Measurements from ENCODE around the gene RPS6KA5.
"Not testable (repeated sequence)": the region's sequence is repeated elsewhere in the genome, so short reads cannot be mapped to it uniquely, and the experiment has no call there.

Gene RPS6KA5

DNA sequence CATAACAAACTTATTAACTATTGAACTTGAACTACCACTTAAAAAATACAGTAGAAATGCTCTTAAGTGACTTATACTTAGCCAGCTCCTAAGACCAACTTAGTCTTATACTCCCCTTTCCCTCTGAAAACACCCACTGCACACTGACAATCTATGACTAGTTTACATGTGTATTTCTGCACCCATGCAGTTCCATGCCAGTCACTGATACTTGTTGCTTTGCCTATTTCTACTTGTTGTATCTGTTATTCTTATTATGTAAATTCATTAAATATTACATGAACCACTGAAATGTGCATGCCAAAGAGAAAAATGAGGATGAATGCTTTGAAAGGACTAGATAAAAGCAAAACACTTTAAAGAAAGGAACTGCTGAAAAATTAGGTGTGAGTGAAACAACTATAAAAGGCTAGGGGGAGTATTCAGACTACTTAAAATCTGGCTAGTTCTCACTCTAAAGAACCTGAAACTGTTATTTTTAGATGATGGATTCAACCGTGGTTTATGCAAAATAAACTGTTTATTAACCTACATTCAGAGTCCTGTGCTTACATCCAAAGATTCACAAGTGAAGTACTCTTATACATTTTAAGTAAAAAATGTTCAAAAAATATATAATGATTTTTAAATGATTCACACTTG lies 74.7 kb downstream of the RPS6KA5 start:
- DNase-seq (ENCODE audit: low read depth) = no peak

- DNase-seq (ENCODE audit: low read depth) = no peak
Measured at GRCh38 chr14:90983560-90983959, 76.9 kb downstream of the RPS6KA5 start.

DNA sequence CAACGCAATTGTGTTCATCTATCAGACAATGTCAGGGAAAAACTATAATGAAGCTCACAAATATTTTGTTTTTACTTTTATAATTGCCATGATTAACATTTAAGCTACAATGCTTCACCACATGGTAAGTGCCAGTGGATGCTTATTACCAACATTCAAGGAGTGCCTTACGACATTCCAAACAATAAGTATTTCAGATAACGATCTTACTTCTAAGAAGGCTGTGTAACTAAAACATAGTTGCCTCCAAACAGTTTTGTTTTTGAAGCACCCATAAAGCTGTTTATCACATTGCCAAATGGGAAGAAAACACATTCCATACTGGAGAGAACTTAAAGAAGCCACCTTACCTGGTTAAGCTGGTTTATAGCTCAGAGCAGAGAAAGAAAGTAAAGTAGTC lies 78.8 kb downstream of the RPS6KA5 start:
- no peak for DNase-seq (ENCODE audit: low read depth)

DNA sequence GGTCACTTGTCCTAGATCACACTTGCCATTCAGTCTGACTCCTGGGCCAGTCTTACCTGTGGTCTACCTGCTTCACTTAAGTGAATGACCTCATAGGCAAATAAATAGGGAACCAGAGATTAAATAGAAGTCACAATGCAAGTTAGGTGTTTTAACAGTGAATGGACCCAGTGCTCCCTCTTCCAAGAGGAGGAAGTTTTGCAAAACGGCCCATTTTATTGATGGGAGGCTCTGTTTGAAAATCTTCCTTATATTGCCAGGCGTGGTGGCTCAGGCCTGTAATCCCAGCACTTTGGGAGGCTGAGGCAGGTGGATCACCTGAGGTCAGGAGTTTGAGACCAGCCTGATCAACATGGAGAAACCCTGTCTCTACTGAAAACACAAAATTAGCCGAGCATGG lies 79.8 kb downstream of the RPS6KA5 start:
- DNase-seq (ENCODE audit: low read depth) = not testable (repeated sequence)

- DNase-seq (ENCODE audit: low read depth) = no peak
Measured at GRCh38 chr14:90979515-90979914, 80.9 kb downstream of the RPS6KA5 start.

DNA sequence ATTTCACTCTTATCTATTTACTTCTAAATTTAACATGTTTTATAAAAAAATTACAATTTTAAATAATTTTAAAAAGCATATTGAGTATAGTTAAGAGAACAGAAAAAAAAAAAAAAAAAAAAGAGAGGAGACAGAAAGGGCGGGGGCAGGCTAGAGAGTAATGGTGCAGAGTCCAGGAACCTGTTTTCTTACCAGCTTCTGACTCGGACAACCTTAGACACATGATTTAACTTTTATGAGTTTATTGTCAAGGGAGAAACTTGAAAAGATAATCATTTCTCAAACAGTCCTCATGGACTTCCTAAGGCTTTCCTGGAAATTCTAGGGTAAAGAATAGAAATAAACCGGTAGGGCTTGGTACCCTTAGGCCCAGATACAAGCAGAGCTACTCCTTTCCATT lies 84.3 kb downstream of the RPS6KA5 start:
- no peak for DNase-seq (ENCODE audit: low read depth)

DNA sequence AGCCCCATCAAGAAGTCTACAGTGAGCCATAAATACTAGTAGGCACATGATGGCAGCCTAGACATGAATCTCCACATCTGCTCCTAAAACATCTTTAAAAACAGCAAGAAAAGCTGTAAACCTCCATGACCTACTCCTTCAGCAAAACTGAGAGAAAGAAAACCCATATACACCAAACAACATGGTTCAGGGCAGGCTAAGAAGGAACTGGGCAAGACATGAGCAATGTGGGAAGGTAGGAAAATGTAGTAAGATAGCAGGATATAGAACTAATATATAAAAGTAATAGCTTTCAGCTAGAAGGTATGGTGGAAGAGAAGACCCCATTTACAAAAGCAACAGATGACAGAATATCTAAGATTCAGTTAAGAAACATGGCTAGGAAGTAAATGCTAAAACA lies 88.8 kb downstream of the RPS6KA5 start:
- DNase-seq (ENCODE audit: low read depth) = no peak

GRCh38 chr14:90970167-90970600 lies 90.3 kb downstream of the RPS6KA5 start:
- no peak for DNase-seq (ENCODE audit: low read depth)

- DNase-seq (ENCODE audit: low read depth) = no peak
Measured at GRCh38 chr14:90969531-90970166, 90.8 kb downstream of the RPS6KA5 start.

DNA sequence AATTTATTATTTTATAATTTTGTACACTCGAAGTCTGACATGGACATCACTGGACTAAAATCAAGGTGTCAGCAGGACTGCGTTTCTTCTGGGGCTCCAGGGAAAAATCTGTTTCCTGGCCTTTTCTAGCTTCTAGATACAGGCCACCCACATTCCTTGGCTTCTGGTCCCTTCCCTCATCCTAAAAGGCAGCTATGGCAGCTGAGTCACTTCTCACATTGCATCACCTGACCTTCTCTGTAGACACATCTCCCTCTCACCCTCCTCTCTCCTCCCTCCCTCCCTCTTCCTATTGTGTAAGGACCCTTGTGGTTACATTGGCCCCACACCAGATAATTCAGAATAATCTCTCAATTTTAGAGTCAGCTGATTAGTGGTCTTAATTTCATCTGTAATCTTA lies 92.4 kb downstream of the RPS6KA5 start:
- DNase-seq (ENCODE audit: low read depth) = no peak

- no peak for DNase-seq (ENCODE audit: low read depth)
Measured at GRCh38 chr14:90966493-90966892, 93.9 kb downstream of the RPS6KA5 start.

DNA sequence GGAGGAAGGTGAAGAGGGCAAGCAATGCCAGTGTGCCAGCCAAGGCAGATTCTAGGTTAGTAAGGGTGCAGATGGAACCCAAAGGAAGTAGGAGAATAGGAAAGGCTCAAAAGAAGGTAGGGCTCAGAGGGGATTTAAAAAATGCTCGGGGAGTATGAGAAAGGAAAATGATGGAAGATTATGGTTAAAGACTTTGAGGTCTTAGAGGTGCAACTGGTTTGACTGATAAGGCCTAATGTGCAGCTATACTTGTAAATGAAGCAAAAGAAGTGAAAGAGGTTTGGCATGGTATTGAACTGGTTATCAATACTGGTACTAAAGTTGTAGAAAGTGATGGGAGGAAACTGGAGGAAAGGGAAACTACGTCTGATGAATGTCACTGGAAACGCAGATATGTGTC lies 94.7 kb downstream of the RPS6KA5 start:
- no peak for DNase-seq (ENCODE audit: low read depth)

DNA sequence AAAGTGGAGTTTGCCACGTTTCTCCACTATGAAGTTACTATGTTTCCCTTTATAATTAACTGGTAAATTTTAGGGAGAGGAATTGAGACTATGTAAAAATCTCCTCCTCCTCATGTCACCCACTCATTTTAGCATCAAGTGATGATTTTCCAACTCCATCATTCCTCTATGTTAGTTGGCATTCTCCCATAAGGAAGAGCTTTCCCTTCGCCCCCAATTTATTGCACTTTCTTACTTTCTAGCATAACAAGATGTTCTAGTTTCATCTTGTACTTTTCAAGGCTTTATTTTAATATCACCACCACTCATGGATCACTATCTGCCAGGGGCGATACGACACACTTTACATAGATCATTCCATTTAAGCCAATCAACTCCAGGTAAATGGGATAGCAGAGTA lies 97.1 kb downstream of the RPS6KA5 start:
- DNase-seq (ENCODE audit: low read depth) = no peak

DNA sequence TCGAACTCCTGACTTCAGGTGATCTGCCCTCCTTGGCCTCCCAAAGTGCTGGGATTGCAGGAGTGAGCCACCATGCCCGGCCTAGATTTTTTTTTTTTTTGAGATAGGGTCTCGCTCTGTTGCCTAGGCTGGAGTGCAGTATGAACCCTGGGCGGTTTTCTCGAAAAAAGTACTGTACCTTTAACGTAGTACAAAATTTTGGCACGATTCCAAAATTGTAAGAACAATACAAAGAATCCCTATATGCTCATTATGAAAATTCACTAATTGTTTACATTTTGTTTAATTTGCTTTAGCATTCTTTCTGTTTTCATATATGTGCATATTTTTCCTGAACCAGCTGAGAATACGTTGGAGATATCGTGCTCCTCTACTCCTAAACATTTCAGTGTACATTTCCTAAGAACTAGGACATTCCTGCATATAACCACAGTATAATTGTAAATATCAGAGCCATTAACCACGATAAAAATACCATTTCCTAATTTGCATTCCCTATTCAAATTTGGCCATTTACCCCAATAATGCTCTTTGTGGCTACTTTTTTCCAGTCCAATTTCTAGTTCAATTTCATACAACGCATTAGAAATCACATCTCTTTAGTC lies 97.8 kb downstream of the RPS6KA5 start:
- DNase-seq (ENCODE audit: low read depth) = no peak

- no peak for DNase-seq (ENCODE audit: low read depth)
Measured at GRCh38 chr14:90960818-90961217, 99.6 kb downstream of the RPS6KA5 start.

DNA sequence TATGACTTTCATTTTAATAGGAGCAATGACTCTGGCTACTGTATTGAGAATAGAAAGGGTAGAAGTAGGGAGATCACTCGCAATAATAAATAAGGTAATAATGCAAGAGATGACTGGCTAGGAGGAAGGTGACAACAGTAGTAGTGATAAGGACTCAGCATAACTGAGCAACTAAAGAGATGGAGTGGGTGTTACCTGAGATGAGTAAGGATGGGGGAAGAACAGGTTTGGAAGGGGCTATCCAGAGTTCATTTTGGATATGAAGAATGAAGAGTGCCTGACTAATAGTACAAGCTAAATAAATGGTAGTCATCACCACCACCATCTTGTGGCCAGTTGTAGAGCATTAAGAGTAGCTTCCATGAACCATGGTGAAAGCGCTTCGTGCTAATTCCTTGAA lies 101.1 kb downstream of the RPS6KA5 start:
- no peak for DNase-seq (ENCODE audit: low read depth)

GRCh38 chr14:90956273-90956672 lies 104.2 kb downstream of the RPS6KA5 start:
- no peak for DNase-seq (ENCODE audit: low read depth)

GRCh38 chr14:90953643-90954042 lies 106.8 kb downstream of the RPS6KA5 start:
- not testable (repeated sequence) for DNase-seq (ENCODE audit: low read depth)

- DNase-seq (ENCODE audit: low read depth) = no peak
Measured at GRCh38 chr14:90943367-90943766, 117.1 kb downstream of the RPS6KA5 start.

DNA sequence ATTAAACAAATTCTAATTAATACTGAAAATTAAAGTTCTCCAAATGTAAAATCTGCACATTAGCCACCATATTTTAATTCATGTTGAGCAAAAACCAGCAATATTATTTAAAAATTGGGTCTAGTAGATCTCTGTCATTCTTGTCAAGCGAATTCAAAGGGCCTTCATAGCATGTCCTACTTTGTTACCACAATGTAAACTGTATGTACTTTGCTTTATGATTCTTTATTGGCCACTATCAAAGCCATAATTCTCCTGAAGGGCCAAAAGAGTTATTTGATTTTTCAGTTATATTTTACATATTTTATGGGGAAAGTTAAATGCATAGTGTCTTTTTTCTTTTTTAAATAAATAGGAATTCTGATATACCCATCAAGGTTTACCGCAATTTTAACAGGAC lies 117.9 kb downstream of the RPS6KA5 start:
- DNase-seq (ENCODE audit: low read depth) = no peak

DNA sequence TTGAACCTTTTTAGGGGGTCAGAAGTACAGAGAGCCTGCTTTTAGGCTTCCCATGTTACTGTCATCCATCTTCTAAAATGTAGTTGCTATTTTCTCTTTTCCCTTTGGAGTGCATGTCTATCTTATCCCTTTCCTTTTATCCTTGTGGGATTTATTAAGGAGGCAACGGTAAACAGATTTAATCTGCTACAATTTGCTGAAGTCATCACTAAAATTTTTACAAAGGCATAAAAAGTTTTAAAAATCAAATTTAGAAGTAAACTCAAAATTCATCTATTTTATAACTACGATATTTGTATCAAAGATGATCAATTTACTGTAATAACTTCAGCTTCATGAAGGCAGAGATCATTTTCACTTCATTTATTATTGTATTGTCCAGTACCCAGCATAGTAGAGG lies 118.7 kb downstream of the RPS6KA5 start:
- DNase-seq (ENCODE audit: low read depth) = no peak

- no peak for DNase-seq (ENCODE audit: low read depth)
Measured at GRCh38 chr14:90940318-90940962, 120.0 kb downstream of the RPS6KA5 start.

- not testable (repeated sequence) for DNase-seq (ENCODE audit: low read depth)
Measured at GRCh38 chr14:90939252-90939795, 121.1 kb downstream of the RPS6KA5 start.

All from activated T-helper 1 cell treated with Interleukin-2 at 50 U/mL for 16 hours (primary cell).